NCI-H187 treated with DMSO at 0.1 percent for 48 hours (cell line): Measurements from ENCODE around the gene C16orf92.

ENCODE experiments used
- DNase-seq: peaks from one replicate; lab custom pipeline; 2025; lab: John Stamatoyannopoulos, UW

C16orf92 gene, protein sequence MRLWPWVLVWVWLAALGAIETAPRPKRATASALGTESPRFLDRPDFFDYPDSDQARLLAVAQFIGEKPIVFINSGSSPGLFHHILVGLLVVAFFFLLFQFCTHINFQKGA

DNA sequence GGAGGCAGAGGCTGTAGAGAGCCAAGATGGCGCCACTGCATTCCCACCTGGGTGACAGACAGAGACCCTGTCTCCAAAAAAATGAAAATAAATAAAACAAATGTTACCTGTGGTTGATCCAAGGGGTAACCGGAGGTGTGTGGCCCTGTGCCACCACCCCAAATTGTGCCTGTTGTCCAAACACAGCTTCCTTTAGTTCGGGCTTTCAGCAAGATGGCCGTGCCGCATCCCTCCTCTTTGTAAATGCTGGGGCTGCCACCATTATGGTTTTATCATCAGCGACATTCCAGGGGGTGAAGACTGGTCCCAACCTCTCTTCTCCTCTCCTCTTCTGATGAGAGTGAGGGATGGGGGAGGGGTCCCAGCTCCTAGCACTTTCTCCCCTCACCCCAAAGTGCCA is at the start of gene C16orf92:
Gene C16orf92, plus strand, starts transcription at position 312 of the 400 bp plus-strand sequence. CDS start 143 bp downstream, outside the sequence.
- DNase-seq: no peak

- DNase-seq: peak; percentile 78
Measured at GRCh38 chr16:29973384-29974246, 49.4 kb upstream of the C16orf92 start, which contains the start of gene TAOK2. TSS of gene TAOK2 (plus strand) at chr16:29973868. CDS start at chr16:29977773, 3,905 bp downstream.

- no peak for DNase-seq
Measured at GRCh38 chr16:29974291-29975133, 48.5 kb upstream of the C16orf92 start.

DNA sequence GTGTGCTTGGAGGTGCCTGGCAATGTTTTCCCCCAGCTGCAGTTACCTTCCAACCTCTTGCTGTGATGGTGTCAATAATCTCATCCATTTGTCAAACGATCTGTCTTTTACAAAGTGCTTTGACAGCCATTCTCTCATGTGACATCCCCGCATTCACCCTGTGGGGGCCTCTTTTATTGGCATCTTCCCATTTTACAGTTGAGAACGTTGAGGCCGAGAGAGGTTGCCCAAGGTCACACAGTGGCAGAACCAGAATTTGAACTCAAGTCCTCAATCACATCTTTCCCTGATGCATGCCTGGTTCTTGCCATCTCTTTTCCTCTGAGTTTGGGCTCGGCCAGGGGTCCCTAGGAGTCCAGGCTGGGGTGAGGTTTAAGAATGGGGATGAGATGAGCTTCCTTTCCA is 47.9 kb upstream of the C16orf92 start:
- DNase-seq: no peak

- DNase-seq: no peak
Measured at GRCh38 chr16:29975811-29976511, 47.0 kb upstream of the C16orf92 start.

GRCh38 chr16:29977063-29977825 is 45.8 kb upstream of the C16orf92 start:
- no peak for DNase-seq

GRCh38 chr16:29978081-29978480 is 44.9 kb upstream of the C16orf92 start:
- DNase-seq: no peak

DNA sequence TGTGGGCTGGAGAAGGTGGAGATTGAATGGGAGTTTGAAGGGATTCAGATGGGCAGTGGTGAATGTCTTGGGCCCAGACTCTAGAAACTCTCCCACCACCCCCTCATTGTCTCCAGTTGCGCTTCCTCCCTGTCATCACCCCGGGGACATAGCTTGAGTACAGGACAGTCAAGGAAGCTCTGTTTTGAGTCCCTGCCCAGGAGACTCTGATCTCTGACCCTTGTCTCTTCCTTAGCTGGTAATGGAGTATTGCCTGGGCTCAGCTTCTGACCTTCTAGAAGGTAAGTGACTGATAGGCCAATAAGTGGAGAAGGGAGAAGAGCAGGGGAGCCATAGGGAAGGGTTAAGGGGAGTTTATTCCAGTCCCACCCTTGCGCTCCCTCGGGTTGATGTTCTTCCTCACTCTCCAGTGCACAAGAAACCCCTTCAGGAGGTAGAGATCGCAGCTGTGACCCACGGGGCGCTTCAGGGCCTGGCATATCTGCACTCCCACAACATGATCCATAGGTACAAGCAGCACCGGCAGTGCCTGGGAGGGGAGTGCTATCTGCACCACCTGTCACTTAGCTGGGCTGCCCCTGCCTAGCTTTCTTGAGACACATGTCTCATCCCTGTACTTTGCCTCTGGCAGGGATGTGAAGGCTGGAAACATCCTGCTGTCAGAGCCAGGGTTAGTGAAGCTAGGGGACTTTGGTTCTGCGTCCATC is 44.3 kb upstream of the C16orf92 start:
- no peak for DNase-seq

DNA sequence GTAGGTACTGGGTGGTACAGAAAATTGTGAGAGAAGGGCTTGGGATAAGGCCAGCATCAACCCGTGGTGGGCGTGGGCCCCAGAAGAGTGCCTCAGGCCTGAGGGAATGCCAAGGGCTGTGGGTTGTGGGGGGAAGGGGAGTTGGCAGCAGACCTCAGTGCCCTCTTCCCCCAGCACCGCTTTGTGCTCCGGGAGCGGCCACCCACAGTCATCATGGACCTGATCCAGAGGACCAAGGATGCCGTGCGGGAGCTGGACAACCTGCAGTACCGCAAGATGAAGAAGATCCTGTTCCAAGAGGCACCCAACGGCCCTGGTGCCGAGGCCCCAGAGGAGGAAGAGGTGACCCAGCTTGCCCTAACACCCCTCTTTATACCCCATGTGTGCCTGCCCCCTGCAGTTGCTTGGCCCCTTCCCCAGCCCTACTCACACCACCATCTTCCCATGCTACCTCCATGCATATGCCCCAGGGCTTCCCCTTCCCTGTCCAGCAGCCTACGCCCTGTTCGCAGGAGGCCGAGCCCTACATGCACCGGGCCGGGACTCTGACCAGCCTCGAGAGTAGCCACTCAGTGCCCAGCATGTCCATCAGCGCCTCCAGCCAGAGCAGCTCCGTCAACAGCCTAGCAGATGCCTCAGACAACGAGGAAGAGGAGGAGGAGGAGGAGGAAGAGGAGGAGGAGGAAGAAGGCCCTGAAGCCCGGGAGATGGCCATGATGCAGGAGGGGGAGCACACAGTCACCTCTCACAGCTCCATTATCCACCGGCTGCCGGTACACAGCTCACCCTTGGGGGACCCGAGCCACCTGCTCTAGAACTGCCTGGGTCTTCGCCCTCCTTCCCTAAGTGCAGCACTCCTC is 40.2 kb upstream of the C16orf92 start:
- DNase-seq: no peak

- DNase-seq: no peak
Measured at GRCh38 chr16:29983420-29984136, 39.4 kb upstream of the C16orf92 start.

DNA sequence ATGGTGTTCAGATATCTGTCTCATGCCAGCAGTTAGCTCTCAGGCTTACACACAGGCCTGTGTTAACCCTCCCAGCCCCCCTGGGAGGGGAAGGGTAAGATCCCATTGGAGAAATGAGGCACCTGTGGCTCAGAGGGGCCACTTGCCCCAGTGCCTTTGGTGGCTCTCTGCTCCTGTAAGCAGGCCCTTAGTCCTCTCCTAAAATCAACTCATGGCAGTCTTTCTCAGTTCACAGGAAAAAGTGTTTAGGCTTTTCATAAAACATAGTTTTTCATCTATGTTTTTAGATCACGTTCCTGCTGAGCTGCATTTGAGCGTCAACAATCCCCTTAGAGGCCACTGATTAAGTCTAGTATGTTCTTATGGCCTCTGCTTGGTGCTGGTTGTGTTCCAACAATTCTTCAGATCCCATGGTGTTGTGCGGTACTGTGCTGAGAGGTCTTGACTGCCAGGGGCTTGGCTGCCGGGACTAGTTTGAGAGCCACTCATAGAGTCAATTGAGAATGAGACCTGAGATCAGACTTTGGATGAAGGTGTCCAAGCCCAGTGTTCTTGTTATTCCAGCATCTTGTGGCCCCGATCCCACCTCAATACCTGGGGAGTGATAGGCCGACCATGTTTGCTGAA is 38.7 kb upstream of the C16orf92 start:
- no peak for DNase-seq

DNA sequence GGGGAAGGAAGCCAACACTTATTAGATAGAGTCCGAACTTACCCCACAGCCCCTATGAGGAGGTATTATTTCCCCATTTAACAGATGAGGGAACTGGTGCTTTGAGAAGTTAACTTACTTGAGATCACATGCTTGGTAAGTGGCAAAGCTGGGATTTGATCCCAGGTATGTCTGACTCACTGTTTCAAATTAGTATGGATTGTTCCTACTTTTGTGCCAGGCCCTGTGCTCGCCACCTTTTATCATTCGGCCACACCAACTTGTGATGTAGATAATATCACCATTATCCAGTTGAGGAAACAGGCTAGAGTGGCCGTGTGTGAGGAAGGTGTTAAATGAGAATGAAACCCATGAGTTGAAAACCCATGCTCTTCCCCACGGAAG is 38.2 kb upstream of the C16orf92 start:
- DNase-seq: no peak

DNA sequence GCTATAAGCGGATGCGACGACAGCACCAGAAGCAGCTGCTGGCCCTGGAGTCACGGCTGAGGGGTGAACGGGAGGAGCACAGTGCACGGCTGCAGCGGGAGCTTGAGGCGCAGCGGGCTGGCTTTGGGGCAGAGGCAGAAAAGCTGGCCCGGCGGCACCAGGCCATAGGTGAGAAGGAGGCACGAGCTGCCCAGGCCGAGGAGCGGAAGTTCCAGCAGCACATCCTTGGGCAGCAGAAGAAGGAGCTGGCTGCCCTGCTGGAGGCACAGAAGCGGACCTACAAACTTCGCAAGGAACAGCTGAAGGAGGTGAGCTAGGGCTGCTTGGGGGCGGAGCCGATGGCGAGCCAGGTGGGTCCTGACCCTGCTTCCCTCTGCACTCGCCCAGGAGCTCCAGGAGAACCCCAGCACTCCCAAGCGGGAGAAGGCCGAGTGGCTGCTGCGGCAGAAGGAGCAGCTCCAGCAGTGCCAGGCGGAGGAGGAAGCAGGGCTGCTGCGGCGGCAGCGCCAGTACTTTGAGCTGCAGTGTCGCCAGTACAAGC is 37.7 kb upstream of the C16orf92 start:
- DNase-seq: no peak

DNA sequence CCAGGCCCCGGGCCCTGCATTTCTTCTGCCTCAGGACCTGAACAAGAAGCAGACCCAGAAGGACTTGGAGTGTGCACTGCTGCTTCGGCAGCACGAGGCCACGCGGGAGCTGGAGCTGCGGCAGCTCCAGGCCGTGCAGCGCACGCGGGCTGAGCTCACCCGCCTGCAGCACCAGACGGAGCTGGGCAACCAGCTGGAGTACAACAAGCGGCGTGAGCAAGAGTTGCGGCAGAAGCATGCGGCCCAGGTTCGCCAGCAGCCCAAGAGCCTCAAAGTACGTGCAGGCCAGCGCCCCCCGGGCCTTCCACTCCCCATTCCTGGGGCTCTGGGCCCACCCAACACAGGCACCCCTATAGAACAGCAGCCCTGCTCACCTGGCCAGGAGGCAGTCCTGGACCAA is 36.8 kb upstream of the C16orf92 start:
- no peak for DNase-seq

GRCh38 chr16:29986931-29987330 is 36.1 kb upstream of the C16orf92 start:
- no peak for DNase-seq

- no peak for DNase-seq
Measured at GRCh38 chr16:29987371-29988085, 35.5 kb upstream of the C16orf92 start.

DNA sequence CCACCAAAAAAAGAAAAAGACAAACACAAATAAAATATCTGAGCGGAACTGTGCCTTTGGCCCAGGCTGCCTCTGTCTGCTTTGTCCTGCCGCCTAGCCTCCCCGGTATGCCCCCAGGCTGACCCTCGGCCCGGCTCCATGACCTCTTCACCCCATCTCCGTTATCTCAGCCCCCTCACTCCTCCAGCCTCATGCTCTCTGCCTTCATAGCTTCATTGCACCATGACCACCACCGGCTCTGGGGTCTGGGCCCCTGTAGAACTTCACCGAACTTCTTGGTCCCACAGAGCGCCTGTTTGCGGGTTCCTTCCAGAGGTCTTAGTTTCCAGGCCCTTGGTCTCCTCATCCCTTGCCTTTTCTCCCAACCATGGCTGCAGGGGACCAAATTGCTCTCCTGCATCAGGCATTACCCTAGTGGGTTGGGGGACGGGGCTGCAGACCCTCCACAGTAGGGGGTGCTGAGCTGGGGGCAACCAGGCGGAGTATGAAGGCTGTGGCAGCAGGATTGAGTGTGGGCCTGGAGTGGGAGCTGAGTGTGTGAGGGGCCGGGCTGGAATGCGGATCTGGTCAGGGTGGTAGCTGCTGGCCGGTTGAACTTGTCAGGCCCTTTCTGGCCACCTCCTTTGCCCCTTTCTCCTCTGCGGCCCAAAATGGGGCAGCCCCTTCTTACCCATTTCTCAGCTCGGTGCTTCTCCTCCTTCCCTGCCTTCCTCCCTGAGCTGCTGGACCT is 34.5 kb upstream of the C16orf92 start:
- no peak for DNase-seq
